K562 (cell line): ENCODE data around the gene ARL3. TPM values are rescaled to one million over a fixed set of nuclear protein-coding genes. Genes with fewer than 3 reads are reported as not detected.

Experiments used
- ATAC-seq: fragments of 200-7000 bp; cut with Tn5 transposase; 3 replicates; pipeline ENCODE4 v1.9.1; 2020; ENCODE audit warnings: moderate library complexity
- BruUV-seq: library from RNA; stranded (reverse); fragments of 400-500 nt; replicated peaks from 2 replicates; lab custom pipeline; 2021; lab: Mats Ljungman, UMichigan
- CTCF ChIA-PET: fragments of 300-600 bp; formaldehyde crosslinking; extraction: SDS; loops from one replicate; lab custom pipeline; 2021; ENCODE audit warnings: low intra/inter-chr PET ratio; lab: Yijun Ruan, JAX
- POLR2A ChIA-PET: fragments of 300-600, 350-650 bp; sonication (Branson Sonifier 250); formaldehyde crosslinking; extraction: SDS; loops from one replicate; lab custom pipeline; 2021; ENCODE audit warnings: antibody characterized with exemption, inconsistent platforms; lab: Yijun Ruan, JAX
- DNase-seq, 4 experiments: peaks; one replicate each; pipeline versions ENCODE4 v3.0.0 to v3.0.0-alpha.2; 2011 to 2018; ENCODE audit warnings: low spot score in 3 of 4, mixed read lengths in 3 of 4; ENCODE audit errors: extremely low read depth in 1 of 4
- FAIRE-seq: peaks from 2 replicates; lab custom pipeline; 2011; peaks lifted over from hg19 to GRCh38; lab: Jason Lieb, UNC
- H2AFZ ChIP-seq: 2 replicates; pipeline ENCODE4 v1.6.0; 2011; ENCODE audit warnings: low read depth, low read length, control low read depth, inconsistent platforms
- H3K27ac ChIP-seq: fragments of 200-600 bp; 3 replicates; pipeline ENCODE4 v1.8.0; 2011; ENCODE audit warnings: low read depth, mild to moderate bottlenecking, control low read depth, inconsistent platforms, low read length, moderate library complexity, mixed read lengths; ENCODE audit errors: extremely low read depth
- H3K27me3 ChIP-seq, 2 experiments: fragments of 300-600 bp in 1 of 2; 2 replicates in 1 of 2; 3 replicates in 1 of 2; pipeline versions ENCODE4 v1.6.0 to v1.8.0; 2011; ENCODE audit warnings: inconsistent platforms in 2 of 2, low read length in 2 of 2, mild to moderate bottlenecking in 1 of 2, mixed read lengths in 1 of 2, moderate library complexity in 1 of 2; ENCODE audit not compliant: control insufficient read depth in 2 of 2, insufficient read depth in 2 of 2
- H3K36me3 ChIP-seq: fragments of 300-600 bp; 3 replicates; pipeline ENCODE4 v1.8.0; 2011; ENCODE audit warnings: mild to moderate bottlenecking, low read length, inconsistent platforms; ENCODE audit not compliant: control insufficient read depth, insufficient read depth
- H3K4me1 ChIP-seq, 2 experiments: fragments of 200-600 bp in 1 of 2; replicated peaks in 1 of 2; 2 replicates in 1 of 2; 3 replicates in 1 of 2; pipeline versions ENCODE4 v1.5.1 to v1.8.0; 2011; ENCODE audit warnings: inconsistent platforms in 2 of 2, low read length in 2 of 2, mild to moderate bottlenecking in 1 of 2, mixed read lengths in 1 of 2, moderate library complexity in 1 of 2; ENCODE audit not compliant: control insufficient read depth in 2 of 2, insufficient read depth in 2 of 2
- H3K4me2 ChIP-seq: 2 replicates; pipeline ENCODE4 v1.6.1; 2011; ENCODE audit warnings: low read length, control low read depth, inconsistent platforms, mixed read lengths; ENCODE audit not compliant: insufficient read depth
- H3K4me3 ChIP-seq: fragments of 200-600 bp; sonication (generic), shearing (Covaris generic); 2 replicates; pipeline ENCODE4 v1.5.1; 2016; ENCODE audit warnings: control low read depth, inconsistent platforms
- H3K79me2 ChIP-seq: fragments of 200-600 bp; 3 replicates; pipeline ENCODE4 v1.8.0; 2011; ENCODE audit warnings: low read length, inconsistent platforms; ENCODE audit not compliant: control insufficient read depth, insufficient read depth
- H3K9ac ChIP-seq, 2 experiments: 2 replicates each; pipeline versions ENCODE4 v1.6.0 to v1.6.1; 2011; ENCODE audit warnings: low read depth in 2 of 2, low read length in 2 of 2, control low read depth in 1 of 2, inconsistent platforms in 1 of 2, mild to moderate bottlenecking in 1 of 2, mixed read lengths in 1 of 2; ENCODE audit not compliant: insufficient read depth in 1 of 2
- H3K9me1 ChIP-seq: one replicate; pipeline ENCODE4 v1.6.0; 2011; ENCODE audit warnings: inconsistent platforms, mild to moderate bottlenecking, low read length, moderate library complexity; ENCODE audit not compliant: control insufficient read depth, insufficient read depth
- H3K9me3 ChIP-seq: replicated peaks from 2 replicates; pipeline ENCODE4 v1.5.1; 2011; ENCODE audit warnings: low read depth, low read length, inconsistent platforms; ENCODE audit not compliant: control insufficient read depth, insufficient read depth
- H4K20me1 ChIP-seq: replicated peaks from 2 replicates; pipeline ENCODE4 v1.6.1; 2011; ENCODE audit warnings: low read length, inconsistent platforms, mixed read lengths; ENCODE audit not compliant: control insufficient read depth, insufficient read depth
- CHD4 ChIP-seq: fragments of 200-600 bp; sonication (generic); IDR thresholded peaks from 3 replicates; pipeline ENCODE4 v1.6.1; 2012; ENCODE audit warnings: low read depth, mild to moderate bottlenecking, mixed read lengths, low read length, inconsistent platforms; ENCODE audit not compliant: insufficient read depth, insufficient replicate concordance, poor library complexity, severe bottlenecking
- DACH1 ChIP-seq: fragments of 450-650 bp; IDR thresholded peaks from 2 replicates; pipeline ENCODE4 v1.6.1; 2018; ENCODE audit not compliant: partially characterized antibody
- ETV5 ChIP-seq: sonication (generic); formaldehyde crosslinking; IDR thresholded peaks from 2 replicates; pipeline ENCODE4 v1.4.0; 2020; ENCODE audit warnings: low read depth, mild to moderate bottlenecking, missing genetic modification reagents
- KLF1 ChIP-seq: fragments of 450-650 bp; IDR thresholded peaks from 2 replicates; pipeline ENCODE4 v1.6.1; 2016; ENCODE audit warnings: missing genetic modification characterization, missing compliant biosample characterization
- MAFK ChIP-seq: IDR thresholded peaks from 2 replicates; pipeline ENCODE4 v1.6.1; 2011; ENCODE audit warnings: low read length, improper control_type of control experiment
- NONO ChIP-seq, 2 experiments: fragments of 200-400 bp in 1 of 2; fragments of 450-650 bp in 1 of 2; formaldehyde crosslinking in 1 of 2; IDR thresholded peaks; 2 replicates each; pipeline ENCODE4 v1.6.1; 2017; ENCODE audit warnings: low read depth in 2 of 2, mild to moderate bottlenecking in 2 of 2, moderate library complexity in 2 of 2, low read length in 1 of 2
- SOX6 ChIP-seq: fragments of 450-650 bp; IDR thresholded peaks from 2 replicates; pipeline ENCODE4 v1.6.1; 2014; ENCODE audit warnings: mild to moderate bottlenecking
- TRIM24 ChIP-seq, 2 experiments: fragments of 450-650 bp; IDR thresholded peaks; 2 replicates each; pipeline ENCODE4 v1.6.1; 2016
- ZFP1 ChIP-seq: fragments of 450-650 bp; formaldehyde crosslinking; IDR thresholded peaks from 2 replicates; pipeline ENCODE4 v1.4.0; 2020; ENCODE audit warnings: mild to moderate bottlenecking, mixed read lengths
- ZKSCAN1 ChIP-seq: fragments of 150-350 bp; IDR thresholded peaks from 2 replicates; pipeline ENCODE4 v1.6.1; 2016; ENCODE audit warnings: low read depth, low read length
- ZNF165 ChIP-seq: fragments of 250-450 bp; sonication (Bioruptor Pico); IDR thresholded peaks from 2 replicates; pipeline ENCODE4 v1.4.0; 2020; ENCODE audit warnings: borderline replicate concordance
- ZNF184 ChIP-seq: sonication (generic); formaldehyde crosslinking; IDR thresholded peaks from 2 replicates; pipeline ENCODE4 v1.5.0; 2020; ENCODE audit warnings: missing genetic modification reagents
- ZNF384 ChIP-seq: IDR thresholded peaks from 2 replicates; pipeline ENCODE4 v1.6.1; 2012; ENCODE audit warnings: low read depth, low read length, improper control_type of control experiment
- WGBS: fragments of 100-300 bp; shearing (Covaris generic); methylation state at CpG from one replicate; pipeline ENCODE4 v1.1.6; 2016; ENCODE audit warnings: low coverage, mixed read lengths; ENCODE audit not compliant: insufficient coverage; ENCODE audit errors: missing lambda C conversion rate; 5-methylcytosine and 5-hydroxymethylcytosine counted together
- in situ Hi-C: fragments of 300-500 bp; cut with MboI; formaldehyde crosslinking; loops from 4 replicates; pipeline ENCODE4 v1.15.0; 2018; ENCODE audit warnings: inconsistent platforms, mixed read lengths
- intact Hi-C: fragments of 100-400 bp; cut with micrococcal nuclease; formaldehyde crosslinking; loops from 2 replicates; pipeline ENCODE4 v1.14.2; 2022
- polyA plus RNA-seq, 8 experiments: library from polyadenylated mRNA; depleted of rRNA in 4 of 8; stranded (reverse) in 5 of 8; unstranded in 3 of 8; fragments of >200 nt; fragmentation: Nextera tagmentation in 2 of 8; fragmentation: Illumina TruSeq in 1 of 8; extraction: Ambion mirVana in 2 of 8; extraction: Trizol in 1 of 8; gene quantifications; 2 replicates each; pipeline versions ENCODE4 v1.2.1 to v1.2.3, GENCODE V29; 2011 to 2014; ENCODE audit warnings: inconsistent platforms in 1 of 8, missing spikeins in 1 of 8
- total RNA-seq, 7 experiments: library from RNA; depleted of rRNA in 6 of 7; stranded (reverse); fragments of >200 nt in 6 of 7; fragmentation: Illumina TruSeq in 2 of 7; extraction: Trizol in 2 of 7; gene quantifications; 2 replicates each; pipeline versions ENCODE4 v1.2.1 to v1.2.3, GENCODE V29; 2011 to 2021; ENCODE audit warnings: low replicate concordance in 1 of 7
- TF ChIP-seq, protein P1 (sequence below), 2 experiments: fragments of 150-350 bp in 1 of 2; IDR thresholded peaks; 2 replicates each; pipeline ENCODE4 v1.6.1; 2012 to 2016; ENCODE audit warnings: low read depth in 2 of 2, low read length in 2 of 2, mild to moderate bottlenecking in 1 of 2, moderate library complexity in 1 of 2
- TF ChIP-seq, protein P2 (sequence below): IDR thresholded peaks from 3 replicates; pipeline ENCODE4 v1.6.1; 2011; ENCODE audit warnings: borderline replicate concordance, mild to moderate bottlenecking; ENCODE audit not compliant: insufficient read length, insufficient read depth

Gene ARL3
- total and polyA plus RNA-seq, 9 of the 15 experiments (the other 6 are each of a cell fraction or from before 2014, with no cell fraction given): 2.9 to 8.9 (median 4.8) TPM

DNA sequence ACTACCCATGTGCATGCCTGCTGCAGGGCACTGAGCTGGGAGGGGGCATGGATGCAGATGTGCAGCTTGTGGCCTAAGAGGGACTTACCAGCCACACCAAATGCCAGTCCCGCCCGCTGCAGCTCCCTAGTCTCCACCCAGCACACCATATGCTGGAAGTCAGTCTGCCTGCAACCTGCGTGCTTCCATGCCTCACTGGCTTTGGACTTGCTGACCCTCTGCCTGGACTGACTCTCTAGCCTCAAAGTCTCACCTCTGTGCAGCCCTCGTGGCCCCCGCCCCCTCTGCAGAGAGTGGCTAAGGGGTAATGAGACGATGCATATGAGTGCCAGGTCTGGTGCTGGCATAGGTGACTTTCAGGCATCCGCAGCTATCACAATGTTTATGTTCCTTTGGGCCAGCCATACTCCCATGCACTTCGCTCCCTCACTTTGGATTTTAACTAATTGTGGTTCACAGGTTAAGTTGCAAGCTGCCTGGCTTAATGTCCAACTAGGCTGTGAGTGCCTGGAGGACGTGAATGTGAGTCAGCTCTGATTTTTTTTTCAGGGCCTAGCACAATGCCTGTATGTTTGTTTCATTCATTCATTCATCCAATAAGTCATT lies 48.2 kb downstream of the ARL3 start (continued):
- TF ChIP-seq, protein P1, sequence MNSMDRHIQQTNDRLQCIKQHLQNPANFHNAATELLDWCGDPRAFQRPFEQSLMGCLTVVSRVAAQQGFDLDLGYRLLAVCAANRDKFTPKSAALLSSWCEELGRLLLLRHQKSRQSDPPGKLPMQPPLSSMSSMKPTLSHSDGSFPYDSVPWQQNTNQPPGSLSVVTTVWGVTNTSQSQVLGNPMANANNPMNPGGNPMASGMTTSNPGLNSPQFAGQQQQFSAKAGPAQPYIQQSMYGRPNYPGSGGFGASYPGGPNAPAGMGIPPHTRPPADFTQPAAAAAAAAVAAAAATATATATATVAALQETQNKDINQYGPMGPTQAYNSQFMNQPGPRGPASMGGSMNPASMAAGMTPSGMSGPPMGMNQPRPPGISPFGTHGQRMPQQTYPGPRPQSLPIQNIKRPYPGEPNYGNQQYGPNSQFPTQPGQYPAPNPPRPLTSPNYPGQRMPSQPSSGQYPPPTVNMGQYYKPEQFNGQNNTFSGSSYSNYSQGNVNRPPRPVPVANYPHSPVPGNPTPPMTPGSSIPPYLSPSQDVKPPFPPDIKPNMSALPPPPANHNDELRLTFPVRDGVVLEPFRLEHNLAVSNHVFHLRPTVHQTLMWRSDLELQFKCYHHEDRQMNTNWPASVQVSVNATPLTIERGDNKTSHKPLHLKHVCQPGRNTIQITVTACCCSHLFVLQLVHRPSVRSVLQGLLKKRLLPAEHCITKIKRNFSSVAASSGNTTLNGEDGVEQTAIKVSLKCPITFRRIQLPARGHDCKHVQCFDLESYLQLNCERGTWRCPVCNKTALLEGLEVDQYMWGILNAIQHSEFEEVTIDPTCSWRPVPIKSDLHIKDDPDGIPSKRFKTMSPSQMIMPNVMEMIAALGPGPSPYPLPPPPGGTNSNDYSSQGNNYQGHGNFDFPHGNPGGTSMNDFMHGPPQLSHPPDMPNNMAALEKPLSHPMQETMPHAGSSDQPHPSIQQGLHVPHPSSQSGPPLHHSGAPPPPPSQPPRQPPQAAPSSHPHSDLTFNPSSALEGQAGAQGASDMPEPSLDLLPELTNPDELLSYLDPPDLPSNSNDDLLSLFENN (IDR thresholded peaks at IDR 0.05; ENCODE audit: low read depth in 2 of 2, low read length in 2 of 2): no peak

DNA sequence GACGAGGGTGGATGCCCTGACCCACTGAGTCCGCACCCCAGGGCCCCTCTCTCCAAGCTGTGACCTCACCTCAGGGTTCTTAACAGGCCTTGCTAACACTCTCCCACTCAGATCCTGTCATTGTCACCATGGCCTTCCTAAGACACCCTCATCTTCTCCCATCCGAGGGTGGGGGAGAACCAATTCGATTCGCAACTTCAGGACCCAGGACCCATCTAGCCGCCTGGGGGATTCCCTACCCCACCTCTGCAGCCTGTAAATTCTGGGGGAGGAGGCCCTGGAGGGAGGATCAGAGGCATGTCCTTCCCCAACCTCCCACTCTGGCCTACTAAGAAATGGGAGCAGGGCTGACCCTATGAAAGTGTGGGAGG lies 52.6 kb downstream of the ARL3 start:
- 83% methylated on average over 2 of the region's 6 CpGs for WGBS
- intact Hi-C loops: no loop called here
- Histone ChIP-seq H2AFZ (no peak overlapping the region), H3K79me2 (no peaks in the 10 kb centered on the region), H4K20me1 (no peaks in the 10 kb centered on the region), H3K4me3 (no peak overlapping the region), H3K4me2 (no peak overlapping the region), H3K4me1 (peaks cover 3 to 22% of the 10 kb centered on the region in 2 experiments; a peak in 3 of 5 replicates), H3K9me1 (no peaks in the 10 kb centered on the region), H3K9me3 (no peaks in the 10 kb centered on the region), H3K27ac (no peak overlapping the region), H3K27me3 (no peaks in the 10 kb centered on the region), H3K9ac (no peak overlapping the region), H3K36me3 (peaks cover 18% of the 10 kb centered on the region; the same call in 1 of the 3 replicates)
- no peak for ATAC-seq
- ChIA-PET CTCF (no interaction called here), POLR2A (interaction anchor here (1.3 to 7.3 kb wide), 2 partner anchors 13 to 15 kb away, joined by 5 to 60 read pairs; partner anchors contain the start of gene TRIM8)
- no TSS peak for BruUV-seq
- DNase-seq: no peak
- in situ Hi-C loops: no loop called here
- no peak for FAIRE-seq
- TF ChIP-seq KLF1 (tag): no peak
- no peak for TF ChIP-seq DACH1
- TF ChIP-seq ETV5 (CRISPR knock-in tag): no peak
- TF ChIP-seq SOX6: no peak
- TF ChIP-seq ZNF165: no peak
- TF ChIP-seq TRIM24 (IDR thresholded peaks at IDR 0.05): no peak
- no peak for TF ChIP-seq ZFP1
- TF ChIP-seq ZNF384: no peak
- no peak for TF ChIP-seq ZKSCAN1
- no peak for TF ChIP-seq NONO (IDR thresholded peaks at IDR 0.05; ENCODE audit: low read depth in 2 of 2, low read length in 1 of 2)
- no peak for TF ChIP-seq ZNF184 (CRISPR knock-in tag)
- TF ChIP-seq CHD4: no peak
- TF ChIP-seq, protein P2, sequence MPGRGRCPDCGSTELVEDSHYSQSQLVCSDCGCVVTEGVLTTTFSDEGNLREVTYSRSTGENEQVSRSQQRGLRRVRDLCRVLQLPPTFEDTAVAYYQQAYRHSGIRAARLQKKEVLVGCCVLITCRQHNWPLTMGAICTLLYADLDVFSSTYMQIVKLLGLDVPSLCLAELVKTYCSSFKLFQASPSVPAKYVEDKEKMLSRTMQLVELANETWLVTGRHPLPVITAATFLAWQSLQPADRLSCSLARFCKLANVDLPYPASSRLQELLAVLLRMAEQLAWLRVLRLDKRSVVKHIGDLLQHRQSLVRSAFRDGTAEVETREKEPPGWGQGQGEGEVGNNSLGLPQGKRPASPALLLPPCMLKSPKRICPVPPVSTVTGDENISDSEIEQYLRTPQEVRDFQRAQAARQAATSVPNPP: no peak
- no peak for TF ChIP-seq MAFK
